AG04450 (cell line): Measurements from ENCODE around the gene PNCK. TPM values are rescaled to one million over a fixed set of nuclear protein-coding genes. Genes with fewer than 3 reads are reported as not detected.

Source experiments
- CTCF ChIA-PET: fragments of 300-600, 350-600 bp; formaldehyde crosslinking; extraction: SDS; loops from one replicate; lab custom pipeline; 2022; ENCODE audit warnings: antibody characterized with exemption, inconsistent platforms; lab: Charles Lee
- POLR2A ChIA-PET: fragments of 350-600 bp; formaldehyde crosslinking; extraction: SDS; loops from one replicate; lab custom pipeline; 2021; ENCODE audit warnings: antibody characterized with exemption, inconsistent platforms; lab: Yijun Ruan, JAX
- DNase-seq: peaks from one replicate; pipeline ENCODE4 v3.0.0-alpha.2; 2011; ENCODE audit warnings: low read depth, low spot score
- H3K27ac ChIP-seq: one replicate; pipeline ENCODE4 v1.5.1; 2012; ENCODE audit warnings: low read depth, low read length, control low read depth
- H3K27me3 ChIP-seq: one replicate; pipeline ENCODE4 v1.6.0; 2012; ENCODE audit warnings: low read length; ENCODE audit not compliant: control insufficient read depth, insufficient read depth
- H3K4me3 ChIP-seq: 2 replicates; pipeline ENCODE4 v1.5.1; 2011; ENCODE audit warnings: mild to moderate bottlenecking, low read depth, low read length, control low read depth
- H3K9me3 ChIP-seq: 2 replicates; pipeline ENCODE4 v1.5.1; 2012; ENCODE audit warnings: low read length; ENCODE audit not compliant: control insufficient read depth, insufficient read depth
- CTCF ChIP-seq: IDR thresholded peaks from 2 replicates; pipeline ENCODE4 v1.5.1; 2011; ENCODE audit warnings: low read depth, low read length, control low read depth, inconsistent platforms
- polyA plus RNA-seq: library from polyadenylated mRNA; depleted of rRNA; stranded (reverse); fragments of >200 nt; gene quantifications from 2 replicates; pipeline ENCODE4 v1.2.3, GENCODE V29; 2011

The PNCK gene
- polyA plus RNA-seq, 1 experiment = not detected

- peaks cover 3% of the 10 kb centered on the region for H3K27me3 ChIP-seq
- H3K4me3 ChIP-seq = no peak overlapping the region
- POLR2A ChIA-PET = interaction anchor here (0.5 kb wide), 1 partner anchor 55 kb away, joined by 4 read pairs; the partner anchor contains the start of gene CCNQ
- TF ChIP-seq CTCF = no peak
- CTCF ChIA-PET = interaction anchor here (0.6 to 3.8 kb wide), 2 partner anchors 9 to 14 kb away, joined by 3 to 23 read pairs; no protein-coding TSS in a partner anchor
- no peak overlapping the region for H3K27ac ChIP-seq
- DNase-seq = no peak
- H3K9me3 ChIP-seq = peaks cover 3% of the 10 kb centered on the region; the same call in 1 of the 2 replicates
Measured at GRCh38 chrX:153653556-153653955, 20.1 kb downstream of the PNCK start.

GRCh38 chrX:153651540-153652079 is 22.0 kb downstream of the PNCK start:
- ChIA-PET POLR2A (no interaction called here), CTCF (interaction anchor here (1.0 to 3.8 kb wide), 4 partner anchors 13 to 710 kb away, joined by 4 to 23 read pairs (median 4); no protein-coding TSS in a partner anchor)
- Histone ChIP-seq H3K27ac (no peak overlapping the region), H3K4me3 (no peak overlapping the region), H3K9me3 (peaks cover 3% of the 10 kb centered on the region; the same call in 1 of the 2 replicates), H3K27me3 (peaks cover 15% of the 10 kb centered on the region)
- DNase-seq = no peak
- TF ChIP-seq CTCF = 0 out of 2 replicates have a peak, but pooled peaks have one; percentile 19

DNA sequence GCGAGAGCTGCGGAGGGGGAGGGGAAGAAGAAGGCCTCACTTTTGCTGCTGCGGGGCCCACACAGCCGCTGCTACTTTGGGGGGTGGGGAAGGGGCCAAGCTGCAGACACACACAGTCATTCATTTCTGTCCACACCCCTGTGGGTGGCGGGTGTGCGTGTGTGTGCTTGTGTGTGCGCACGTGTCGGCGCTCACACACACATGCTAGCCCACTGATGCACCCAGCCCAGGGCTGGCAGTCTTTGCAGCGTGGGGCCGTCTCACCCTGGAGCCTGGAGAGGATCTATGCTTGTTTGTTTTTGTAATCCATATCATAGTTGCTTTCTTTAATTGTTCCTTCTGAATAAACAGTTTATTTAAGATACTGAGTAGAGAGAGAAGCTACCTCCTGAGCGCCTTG is 22.7 kb downstream of the PNCK start:
- no peak for TF ChIP-seq CTCF
- DNase-seq = no peak
- Histone ChIP-seq H3K4me3 (no peak overlapping the region), H3K27ac (no peak overlapping the region), H3K27me3 (peaks cover 21% of the 10 kb centered on the region), H3K9me3 (peaks cover 3% of the 10 kb centered on the region; the same call in 1 of the 2 replicates)
- CTCF ChIA-PET = interaction anchor here (1.0 to 3.8 kb wide), 3 partner anchors 17 to 709 kb away, joined by 4 to 23 read pairs (median 4); no protein-coding TSS in a partner anchor
- POLR2A ChIA-PET = no interaction called here

GRCh38 chrX:153649915-153650782 is 23.5 kb downstream of the PNCK start:
- Histone ChIP-seq H3K27ac (no peak overlapping the region), H3K4me3 (no peak overlapping the region), H3K27me3 (peaks cover 28% of the 10 kb centered on the region), H3K9me3 (peaks cover 3% of the 10 kb centered on the region; the same call in 1 of the 2 replicates)
- no peak for DNase-seq
- no peak for TF ChIP-seq CTCF
- POLR2A ChIA-PET = no interaction called here
- CTCF ChIA-PET = interaction anchor here (0.7 to 1.1 kb wide), 4 partner anchors 12 to 709 kb away, joined by 3 to 4 read pairs (median 3); no protein-coding TSS in a partner anchor
